ENCODE results near the gene CKLF.
A peak's percentile ranks its signal among the peaks of the same experiment; 100 is the strongest.

GRCh38 chr16:66516808-66517585, 35.4 kb upstream of the CKLF start:
- peak; percentile 78 for TF ChIP-seq POLR2A (IDR thresholded peaks at IDR 0.05; ENCODE audit: low read length)
- no peak for TF ChIP-seq GATA1 (IDR thresholded peaks at IDR 0.05; ENCODE audit: low read depth, low read length)
